Nephron progenitor cell (in vitro differentiated cells): ENCODE measurements around the gene XRCC5.

Experiments used
- DNase-seq: peaks from one replicate; pipeline ENCODE4 v3.0.0; 2021
- H3K27ac Mint-ChIP-seq: 2 replicates; pipeline ENCODE4 v1.8.0; 2021; ENCODE audit warnings: mild to moderate bottlenecking, moderate library complexity, mixed read lengths
- H3K27me3 Mint-ChIP-seq: 2 replicates; pipeline ENCODE4 v1.8.0; 2021; ENCODE audit warnings: mild to moderate bottlenecking, low read depth, mixed read lengths; ENCODE audit not compliant: poor library complexity
- H3K36me3 Mint-ChIP-seq: 2 replicates; pipeline ENCODE4 v1.8.0; 2021; ENCODE audit warnings: low read depth, mixed read lengths
- H3K4me1 Mint-ChIP-seq: 2 replicates; pipeline ENCODE4 v1.8.0; 2021; ENCODE audit warnings: mixed read lengths
- H3K4me3 Mint-ChIP-seq: 2 replicates; pipeline ENCODE4 v1.8.0; 2021; ENCODE audit warnings: mild to moderate bottlenecking, moderate library complexity, mixed read lengths
- H3K9me3 Mint-ChIP-seq: 2 replicates; pipeline ENCODE4 v1.8.0; 2021; ENCODE audit warnings: mild to moderate bottlenecking, moderate library complexity, mixed read lengths
- TF ChIP-seq, protein P1 (sequence below): fragments of 200-600 bp; sonication (generic); IDR thresholded peaks from 2 replicates; pipeline ENCODE4 v1.5.0; 2021; ENCODE audit warnings: antibody characterized with exemption

The XRCC5 gene

DNA sequence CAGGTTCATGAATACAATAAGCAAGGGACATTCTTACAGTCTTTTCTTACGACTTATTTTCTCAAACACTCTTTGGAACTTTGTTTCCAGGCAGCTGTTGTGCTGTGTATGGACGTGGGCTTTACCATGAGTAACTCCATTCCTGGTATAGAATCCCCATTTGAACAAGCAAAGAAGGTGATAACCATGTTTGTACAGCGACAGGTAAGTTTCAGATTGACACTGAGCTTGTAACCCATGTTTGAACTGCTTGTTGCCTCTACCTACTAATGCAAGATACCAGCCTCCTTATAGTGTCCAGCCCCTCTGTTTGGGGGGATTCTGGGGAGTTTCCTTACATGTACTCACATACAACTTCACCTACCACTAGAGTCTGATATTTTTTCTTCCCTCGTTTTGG, 3.8 kb downstream of the XRCC5 start:
- Mint-ChIP-seq H3K27me3 (no peaks in the 10 kb centered on the region), H3K36me3 (peaks cover 59% of the 10 kb centered on the region), H3K4me3 (peak overlapping the region; percentile 5), H3K4me1 (peaks cover 92% of the 10 kb centered on the region), H3K27ac (peak overlapping the region; percentile 87), H3K9me3 (no peaks in the 10 kb centered on the region)
- DNase-seq: no peak
- TF ChIP-seq, protein P1, sequence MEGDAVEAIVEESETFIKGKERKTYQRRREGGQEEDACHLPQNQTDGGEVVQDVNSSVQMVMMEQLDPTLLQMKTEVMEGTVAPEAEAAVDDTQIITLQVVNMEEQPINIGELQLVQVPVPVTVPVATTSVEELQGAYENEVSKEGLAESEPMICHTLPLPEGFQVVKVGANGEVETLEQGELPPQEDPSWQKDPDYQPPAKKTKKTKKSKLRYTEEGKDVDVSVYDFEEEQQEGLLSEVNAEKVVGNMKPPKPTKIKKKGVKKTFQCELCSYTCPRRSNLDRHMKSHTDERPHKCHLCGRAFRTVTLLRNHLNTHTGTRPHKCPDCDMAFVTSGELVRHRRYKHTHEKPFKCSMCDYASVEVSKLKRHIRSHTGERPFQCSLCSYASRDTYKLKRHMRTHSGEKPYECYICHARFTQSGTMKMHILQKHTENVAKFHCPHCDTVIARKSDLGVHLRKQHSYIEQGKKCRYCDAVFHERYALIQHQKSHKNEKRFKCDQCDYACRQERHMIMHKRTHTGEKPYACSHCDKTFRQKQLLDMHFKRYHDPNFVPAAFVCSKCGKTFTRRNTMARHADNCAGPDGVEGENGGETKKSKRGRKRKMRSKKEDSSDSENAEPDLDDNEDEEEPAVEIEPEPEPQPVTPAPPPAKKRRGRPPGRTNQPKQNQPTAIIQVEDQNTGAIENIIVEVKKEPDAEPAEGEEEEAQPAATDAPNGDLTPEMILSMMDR: no peak

DNA sequence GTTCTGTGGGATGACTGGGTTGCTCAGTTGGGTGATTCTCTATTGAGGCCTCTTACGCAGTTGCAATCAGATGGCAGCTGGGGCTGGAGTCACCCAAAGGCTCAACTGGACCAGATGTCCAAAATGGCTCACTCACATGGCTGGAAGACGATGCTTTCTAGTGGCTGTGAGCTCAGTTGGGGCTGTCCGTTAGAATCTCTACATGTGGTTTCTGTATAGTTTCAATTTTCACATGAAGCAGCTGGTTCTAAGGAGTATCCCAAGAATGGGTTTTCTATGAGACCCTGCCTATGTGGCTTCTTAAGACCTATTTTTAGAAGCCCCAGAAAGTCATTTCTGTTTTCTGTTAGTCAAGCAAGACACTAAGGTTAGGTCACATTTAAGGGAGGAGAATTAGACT, 4.4 kb downstream of the XRCC5 start:
- peaks cover 86% of the 10 kb centered on the region for H3K4me1 Mint-ChIP-seq
- DNase-seq: no peak

DNA sequence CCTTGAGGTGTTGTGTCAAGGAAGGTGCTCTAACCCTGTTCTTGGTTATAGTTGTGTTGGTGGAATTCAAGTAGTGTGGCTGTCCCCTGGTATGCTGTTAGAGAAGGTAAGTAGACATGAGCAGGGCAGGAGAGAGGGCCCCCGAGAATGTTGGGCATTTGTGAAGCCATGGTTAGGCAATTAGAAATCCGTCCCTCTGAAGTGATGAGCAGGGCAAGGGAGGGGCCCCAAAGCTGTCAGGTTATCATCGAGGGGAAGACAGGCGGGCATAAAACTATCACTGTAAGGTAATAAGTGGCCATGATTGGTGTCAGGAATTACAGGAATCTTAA, 5.2 kb downstream of the XRCC5 start:
- Mint-ChIP-seq H3K4me3 (peak overlapping the region; percentile 45), H3K27ac (peak overlapping the region; percentile 100), H3K9me3 (no peaks in the 10 kb centered on the region), H3K4me1 (peaks cover 83% of the 10 kb centered on the region), H3K36me3 (peaks cover 73% of the 10 kb centered on the region), H3K27me3 (no peaks in the 10 kb centered on the region)
- TF ChIP-seq, protein P1: no peak
- no peak for DNase-seq

More for the DNA sequence above, 4.4 kb downstream of the XRCC5 start:
- H3K9me3 Mint-ChIP-seq: no peaks in the 10 kb centered on the region
- peaks cover 65% of the 10 kb centered on the region for H3K36me3 Mint-ChIP-seq
- peak overlapping the region; percentile 87 for H3K27ac Mint-ChIP-seq
- TF ChIP-seq, protein P1: no peak
- no peaks in the 10 kb centered on the region for H3K27me3 Mint-ChIP-seq
- no peak overlapping the region for H3K4me3 Mint-ChIP-seq

DNA sequence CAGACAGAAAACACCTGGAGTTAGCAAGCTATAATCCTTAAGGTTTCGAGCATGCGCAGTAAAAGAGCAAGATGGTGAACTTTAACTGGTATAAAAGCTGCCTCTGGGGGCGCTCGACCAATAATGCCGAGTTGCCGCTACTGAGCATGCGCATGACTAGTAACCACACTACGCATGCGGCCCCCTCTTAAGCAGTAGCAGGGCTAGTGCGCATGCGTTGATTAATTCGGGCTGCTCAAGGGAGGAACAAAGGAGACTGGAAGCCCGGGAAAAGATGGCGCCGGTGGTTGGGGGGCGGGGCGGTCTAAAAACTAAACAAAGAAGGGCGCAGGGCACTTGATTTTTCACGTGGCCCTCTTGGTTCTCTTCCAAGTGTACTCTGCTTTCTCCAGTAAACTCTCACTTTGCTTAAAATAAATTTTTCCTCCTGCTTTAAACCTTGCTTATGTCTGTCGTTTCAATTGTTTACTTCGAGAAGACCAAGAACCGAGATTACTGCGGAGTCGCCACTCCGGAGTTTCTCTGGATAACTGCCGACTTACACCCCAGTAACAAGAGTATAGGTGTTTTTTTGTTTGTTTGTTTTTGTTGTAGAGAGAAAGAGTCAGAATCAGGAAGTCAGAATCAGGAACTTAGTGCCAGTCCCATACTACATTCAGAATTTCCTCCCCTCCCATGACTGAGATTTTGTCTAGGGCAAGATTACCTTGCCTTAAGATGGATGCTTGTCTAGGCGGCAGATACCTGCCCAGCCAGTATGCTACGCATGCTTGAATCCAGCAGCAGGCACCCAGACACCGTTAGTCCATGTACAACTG, 5.8 kb downstream of the XRCC5 start:
- Mint-ChIP-seq H3K36me3 (peaks cover 79% of the 10 kb centered on the region), H3K4me1 (peaks cover 82% of the 10 kb centered on the region)

DNA sequence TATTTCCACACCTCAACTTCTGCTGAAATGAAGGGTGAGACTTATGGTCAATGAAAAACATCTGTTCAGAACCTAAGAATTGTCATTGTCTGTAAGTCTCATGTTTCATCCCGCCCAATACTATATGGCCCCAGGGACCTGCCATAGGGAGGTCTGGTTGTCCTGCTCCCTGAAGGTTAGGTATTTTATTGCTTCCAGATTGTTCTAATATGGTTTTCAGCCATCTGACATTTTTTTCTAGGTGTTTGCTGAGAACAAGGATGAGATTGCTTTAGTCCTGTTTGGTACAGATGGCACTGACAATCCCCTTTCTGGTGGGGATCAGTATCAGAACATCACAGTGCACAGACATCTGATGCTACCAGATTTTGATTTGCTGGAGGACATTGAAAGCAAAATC, 7.3 kb downstream of the XRCC5 start:
- Mint-ChIP-seq H3K4me3 (peak overlapping the region; percentile 83), H3K27ac (peak overlapping the region; percentile 100), H3K36me3 (peaks cover 85% of the 10 kb centered on the region), H3K9me3 (no peaks in the 10 kb centered on the region), H3K27me3 (no peaks in the 10 kb centered on the region), H3K4me1 (peaks cover 67% of the 10 kb centered on the region)
- TF ChIP-seq, protein P1: no peak
- DNase-seq: peak; percentile 14

More for the DNA sequence above, 5.8 kb downstream of the XRCC5 start:
- no peaks in the 10 kb centered on the region for H3K9me3 Mint-ChIP-seq
- peak overlapping the region; percentile 100 for H3K27ac Mint-ChIP-seq
- TF ChIP-seq, protein P1: peak; percentile 88
- H3K4me3 Mint-ChIP-seq: peak overlapping the region; percentile 83
- DNase-seq: peak; percentile 98
- no peaks in the 10 kb centered on the region for H3K27me3 Mint-ChIP-seq
